ENCODE data around the gene EVC2. TPM values are rescaled to one million over a fixed set of nuclear protein-coding genes. Genes with fewer than 3 reads are reported as not detected.

Gene EVC2
- total and polyA plus RNA-seq, 8 donors, result 4.1 to 11.0 (median 9.4) TPM

DNA sequence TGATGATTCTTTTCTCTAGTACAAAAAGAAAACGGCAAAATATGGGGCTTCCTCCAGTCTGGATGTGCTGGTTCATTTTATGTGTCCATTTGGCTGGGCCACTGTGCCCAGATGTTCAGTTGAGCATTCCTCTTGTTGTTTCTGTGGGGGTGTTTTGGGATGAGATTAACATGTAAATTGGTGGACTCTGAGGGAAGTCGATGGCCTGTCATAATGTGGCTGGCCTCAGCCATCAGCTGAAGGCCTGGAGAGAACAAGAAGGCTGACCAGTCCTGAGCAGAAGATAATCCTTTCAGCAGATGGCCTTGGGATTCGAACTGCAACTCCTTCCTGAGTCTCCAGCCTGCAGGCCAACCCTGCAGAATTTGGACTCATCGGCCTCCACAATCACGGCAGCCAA, 136.7 kb downstream of the EVC2 start:
- DNase-seq, result no peak
- H3K4me3 ChIP-seq, result no peak overlapping the region
- H3K27me3 ChIP-seq, result no peaks in the 10 kb centered on the region
- no peak overlapping the region for H3K27ac ChIP-seq
- ATAC-seq, result no peak
- no peaks in the 10 kb centered on the region for H3K9me3 ChIP-seq
- intact Hi-C loops (cut with DNase I), result no loop called here
- TF ChIP-seq, protein P1, sequence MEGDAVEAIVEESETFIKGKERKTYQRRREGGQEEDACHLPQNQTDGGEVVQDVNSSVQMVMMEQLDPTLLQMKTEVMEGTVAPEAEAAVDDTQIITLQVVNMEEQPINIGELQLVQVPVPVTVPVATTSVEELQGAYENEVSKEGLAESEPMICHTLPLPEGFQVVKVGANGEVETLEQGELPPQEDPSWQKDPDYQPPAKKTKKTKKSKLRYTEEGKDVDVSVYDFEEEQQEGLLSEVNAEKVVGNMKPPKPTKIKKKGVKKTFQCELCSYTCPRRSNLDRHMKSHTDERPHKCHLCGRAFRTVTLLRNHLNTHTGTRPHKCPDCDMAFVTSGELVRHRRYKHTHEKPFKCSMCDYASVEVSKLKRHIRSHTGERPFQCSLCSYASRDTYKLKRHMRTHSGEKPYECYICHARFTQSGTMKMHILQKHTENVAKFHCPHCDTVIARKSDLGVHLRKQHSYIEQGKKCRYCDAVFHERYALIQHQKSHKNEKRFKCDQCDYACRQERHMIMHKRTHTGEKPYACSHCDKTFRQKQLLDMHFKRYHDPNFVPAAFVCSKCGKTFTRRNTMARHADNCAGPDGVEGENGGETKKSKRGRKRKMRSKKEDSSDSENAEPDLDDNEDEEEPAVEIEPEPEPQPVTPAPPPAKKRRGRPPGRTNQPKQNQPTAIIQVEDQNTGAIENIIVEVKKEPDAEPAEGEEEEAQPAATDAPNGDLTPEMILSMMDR (IDR thresholded peaks at IDR 0.05), result no peak
- H3K36me3 ChIP-seq, result peaks cover 0 to 28% of the 10 kb centered on the region in 2 donors
- H3K4me1 ChIP-seq, result no peaks in the 10 kb centered on the region

DNA sequence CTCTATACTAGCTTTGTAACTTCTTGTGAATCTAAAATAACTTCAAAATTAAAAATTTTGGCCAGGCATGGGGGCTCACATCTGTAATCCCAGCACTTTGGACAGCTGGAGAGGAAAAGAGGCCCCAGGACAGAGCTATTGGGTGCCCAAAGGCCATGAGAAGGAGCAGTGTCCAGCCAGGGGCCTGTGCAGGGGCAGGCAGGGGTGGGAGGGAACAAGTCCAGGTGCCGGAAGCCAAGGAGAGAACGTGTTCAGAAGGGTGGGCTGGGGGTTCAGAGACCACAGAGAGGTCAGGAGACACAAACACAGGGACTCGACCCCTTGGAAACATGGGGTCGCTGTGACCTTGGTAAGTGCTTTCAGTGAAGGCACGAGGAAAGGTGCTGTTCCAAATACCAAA, 138.9 kb downstream of the EVC2 start:
- no peak for DNase-seq
- no peaks in the 10 kb centered on the region for H3K27me3 ChIP-seq
- H3K27ac ChIP-seq, result no peak overlapping the region
- no peak overlapping the region for H3K4me3 ChIP-seq
- no peaks in the 10 kb centered on the region for H3K9me3 ChIP-seq
- no peaks in the 10 kb centered on the region for H3K4me1 ChIP-seq
- intact Hi-C loops (cut with DNase I), result no loop called here
- TF ChIP-seq, protein P1 (IDR thresholded peaks at IDR 0.05), result no peak
- H3K36me3 ChIP-seq, result peaks cover 0 to 26% of the 10 kb centered on the region in 2 donors
- ATAC-seq, result no peak

GRCh38 chr4:5568931-5569330, 139.4 kb downstream of the EVC2 start:
- intact Hi-C loops (cut with DNase I), result no loop called here
- ATAC-seq (no peak), DNase-seq (no peak)
- no peaks in the 10 kb centered on the region for H3K27me3 ChIP-seq
- no peaks in the 10 kb centered on the region for H3K4me1 ChIP-seq
- H3K36me3 ChIP-seq, result peaks cover 0 to 23% of the 10 kb centered on the region in 2 donors
- no peak overlapping the region for H3K4me3 ChIP-seq
- H3K27ac ChIP-seq, result no peak overlapping the region
- no peaks in the 10 kb centered on the region for H3K9me3 ChIP-seq
- TF ChIP-seq, protein P1 (IDR thresholded peaks at IDR 0.05), result no peak

- Histone ChIP-seq H3K9me3 (no peaks in the 10 kb centered on the region), H3K4me1 (no peaks in the 10 kb centered on the region), H3K27ac (no peak overlapping the region), H3K4me3 (no peak overlapping the region), H3K36me3 (peaks cover 0 to 22% of the 10 kb centered on the region in 2 donors), H3K27me3 (no peaks in the 10 kb centered on the region)
- TF ChIP-seq, protein P1 (IDR thresholded peaks at IDR 0.05), result no peak
- intact Hi-C loops (cut with DNase I), result no loop called here
- DNase-seq (no peak), ATAC-seq (no peak)
These were observed 140.0 kb downstream of the EVC2 start for GRCh38 chr4:5568336-5568735.

GRCh38 chr4:5566991-5567390, 141.4 kb downstream of the EVC2 start:
- Histone ChIP-seq H3K4me3 (no peak overlapping the region), H3K4me1 (no peaks in the 10 kb centered on the region), H3K36me3 (peaks cover 0 to 20% of the 10 kb centered on the region in 2 donors), H3K27ac (no peak overlapping the region), H3K27me3 (no peaks in the 10 kb centered on the region), H3K9me3 (no peaks in the 10 kb centered on the region)
- intact Hi-C loops (cut with DNase I), result no loop called here
- no peak for ATAC-seq
- TF ChIP-seq, protein P1 (IDR thresholded peaks at IDR 0.05), result no peak
- DNase-seq, result no peak
